GM18861 (cell line): Measurements from ENCODE around the gene ANO10.

Experiments used
- ATAC-seq: cut with Tn5 transposase; IDR thresholded peaks from one replicate; pipeline ENCODE4 v1.9.1; 2021; ENCODE audit not compliant: unreplicated experiment

ANO10 gene

GRCh38 chr3:43320288-43320687, 301.5 kb downstream of the ANO10 start:
- ATAC-seq = no peak

GRCh38 chr3:43319794-43320193, 302.0 kb downstream of the ANO10 start:
- no peak for ATAC-seq

GRCh38 chr3:43319376-43319775, 302.4 kb downstream of the ANO10 start:
- ATAC-seq = no peak

- ATAC-seq = no peak
Measured at GRCh38 chr3:43317461-43318316, 304.1 kb downstream of the ANO10 start.

- no peak for ATAC-seq
Measured at GRCh38 chr3:43316783-43317460, 304.9 kb downstream of the ANO10 start.
